HCT116 (cell line): ENCODE data around the gene TNXB. TPM values are rescaled to one million over a fixed set of nuclear protein-coding genes. Genes with fewer than 3 reads are reported as not detected.

Experiments used
- ATAC-seq: fragments of 200-7000 bp; cut with Tn5 transposase; 2 replicates; pipeline ENCODE4 v1.9.1; 2020; ENCODE audit warnings: mild to moderate bottlenecking, moderate library complexity
- BruUV-seq: library from RNA; stranded (reverse); fragments of 400-500 nt; replicated peaks from 2 replicates; lab custom pipeline; 2021; lab: Mats Ljungman, UMichigan
- CTCF ChIA-PET: fragments of 300-600 bp; sonication (Branson Sonifier 250); formaldehyde crosslinking; loops from one replicate; lab custom pipeline; 2021; ENCODE audit warnings: antibody characterized with exemption; lab: Charles Lee
- POLR2A ChIA-PET: fragments of 300-600, 350-600 bp; sonication (Branson Sonifier 250); formaldehyde crosslinking; loops from one replicate; lab custom pipeline; 2021; ENCODE audit warnings: antibody characterized with exemption; lab: Charles Lee
- RAD21 ChIA-PET, 2 experiments: fragments of 300-600 bp; sonication (Branson Sonifier 250); formaldehyde crosslinking; loops; one replicate each; lab custom pipeline; 2023; ENCODE audit warnings: low total read pairs in 2 of 2; ENCODE audit not compliant: uncharacterized antibody in 2 of 2, unreplicated experiment in 2 of 2, low non-redundant PET in 1 of 2; lab: Charles Lee
- DNase-seq: peaks from one replicate; pipeline ENCODE4 v3.0.0-alpha.2; 2010; ENCODE audit warnings: low read depth, low spot score
- H2AFZ ChIP-seq: fragments of 200-600 bp; shearing (Covaris generic), sonication (generic); 2 replicates; pipeline ENCODE4 v1.6.1; 2017; ENCODE audit warnings: low read depth, mixed run types, mixed read lengths, antibody characterized with exemption, low read length; ENCODE audit not compliant: poor library complexity, severe bottlenecking
- H3K27ac ChIP-seq: 2 replicates; pipeline ENCODE4 v1.5.1; 2012; ENCODE audit warnings: low read depth, low read length
- H3K27me3 ChIP-seq: fragments of 200-600 bp; sonication (generic); 2 replicates; pipeline ENCODE4 v1.6.1; 2016; ENCODE audit warnings: mixed run types, low read length, mixed read lengths; ENCODE audit not compliant: insufficient read depth
- H3K36me3 ChIP-seq, 2 experiments: fragments of 200-500 bp in 1 of 2; fragments of 200-600 bp in 1 of 2; sonication (Bioruptor generic) in 1 of 2; sonication (generic) in 1 of 2; 2 replicates each; pipeline versions ENCODE4 v1.5.1 to v1.6.1; 2014 to 2016; ENCODE audit warnings: low read length in 2 of 2, inconsistent platforms in 1 of 2, mixed read lengths in 1 of 2, mixed run types in 1 of 2; ENCODE audit not compliant: insufficient read depth in 2 of 2, control insufficient read depth in 1 of 2
- H3K4me1 ChIP-seq, 2 experiments: fragments of 200-600 bp in 1 of 2; sonication (generic) in 1 of 2; 2 replicates each; pipeline versions ENCODE4 v1.5.1 to v1.6.1; 2012 to 2017; ENCODE audit warnings: low read length in 2 of 2, inconsistent platforms in 1 of 2, mild to moderate bottlenecking in 1 of 2, mixed read lengths in 1 of 2, mixed run types in 1 of 2, moderate library complexity in 1 of 2; ENCODE audit not compliant: insufficient read depth in 2 of 2, control insufficient read depth in 1 of 2
- H3K4me2 ChIP-seq: fragments of 200-600 bp; sonication (generic); 2 replicates; pipeline ENCODE4 v1.6.1; 2017; ENCODE audit warnings: mixed run types, low read length, mixed read lengths
- H3K4me3 ChIP-seq, 2 experiments: fragments of 200-600 bp in 1 of 2; sonication (generic) in 1 of 2; replicated peaks in 1 of 2; 2 replicates each; pipeline ENCODE4 v1.5.1; 2011 to 2016; ENCODE audit warnings: low read length in 2 of 2, control low read depth in 1 of 2, low read depth in 1 of 2, mild to moderate bottlenecking in 1 of 2, mixed read lengths in 1 of 2, mixed run types in 1 of 2
- H3K79me2 ChIP-seq: fragments of 200-600 bp; sonication (generic); 2 replicates; pipeline ENCODE4 v1.6.1; 2017; ENCODE audit warnings: mild to moderate bottlenecking, mixed run types, low read length, moderate library complexity, mixed read lengths; ENCODE audit not compliant: insufficient read depth
- H3K9ac ChIP-seq: fragments of 200-600 bp; sonication (generic); 2 replicates; pipeline ENCODE4 v1.6.1; 2016; ENCODE audit warnings: low read length, mixed read lengths
- H3K9me2 ChIP-seq: fragments of 200-600 bp; sonication (generic), shearing (Covaris generic); 2 replicates; pipeline ENCODE4 v1.6.1; 2017; ENCODE audit warnings: mixed run types, mild to moderate bottlenecking, moderate library complexity; ENCODE audit not compliant: insufficient read depth
- H3K9me3 ChIP-seq, 2 experiments: fragments of 200-500 bp in 1 of 2; fragments of 200-600 bp in 1 of 2; sonication (Bioruptor generic) in 1 of 2; sonication (generic) in 1 of 2; 2 replicates each; pipeline ENCODE4 v1.6.1; 2014 to 2017; ENCODE audit warnings: low read length in 2 of 2, mixed read lengths in 2 of 2, inconsistent platforms in 1 of 2, low read depth in 1 of 2, mild to moderate bottlenecking in 1 of 2, mixed run types in 1 of 2, moderate library complexity in 1 of 2; ENCODE audit not compliant: control insufficient read depth in 1 of 2, insufficient read depth in 1 of 2
- H4K20me1 ChIP-seq: fragments of 200-600 bp; sonication (generic), shearing (Covaris generic); 2 replicates; pipeline ENCODE4 v1.6.1; 2017; ENCODE audit warnings: mixed run types, mild to moderate bottlenecking, moderate library complexity; ENCODE audit not compliant: insufficient read depth
- CTCF ChIP-seq, 3 experiments: fragments of 200-600 bp in 1 of 3; sonication (generic) in 1 of 3; IDR thresholded peaks in 2 of 3; conservative IDR thresholded peaks in 1 of 3; 2 replicates each; pipeline ENCODE4 v1.5.1; 2012 to 2017; ENCODE audit warnings: low read depth in 2 of 3, low read length in 2 of 3, antibody characterized with exemption in 1 of 3, borderline replicate concordance in 1 of 3, control low read depth in 1 of 3, mild to moderate bottlenecking in 1 of 3, mixed read lengths in 1 of 3, mixed run types in 1 of 3, moderate library complexity in 1 of 3; ENCODE audit not compliant: insufficient read depth in 1 of 3
- EGR1 ChIP-seq: IDR thresholded peaks from 2 replicates; pipeline ENCODE4 v1.6.1; 2012; ENCODE audit warnings: low read depth
- EZH2 ChIP-seq: fragments of 200-600 bp; sonication (generic); IDR thresholded peaks from 2 replicates; pipeline ENCODE4 v1.6.1; 2017; ENCODE audit warnings: antibody characterized with exemption, mixed run types
- EZH2phosphoT487 ChIP-seq: fragments of 200-600 bp; IDR thresholded peaks from 2 replicates; pipeline ENCODE4 v1.6.1; 2018; ENCODE audit warnings: antibody characterized with exemption, borderline replicate concordance
- JUND ChIP-seq: IDR thresholded peaks from 2 replicates; pipeline ENCODE4 v1.6.1; 2012
- POLR2A ChIP-seq: IDR thresholded peaks from 2 replicates; pipeline ENCODE4 v1.7.0; 2011; ENCODE audit warnings: borderline replicate concordance; ENCODE audit not compliant: insufficient read depth, insufficient read length; ENCODE audit errors: extremely low read depth
- SIN3A ChIP-seq: IDR thresholded peaks from 2 replicates; pipeline ENCODE4 v1.6.1; 2012; ENCODE audit warnings: low read depth
- ZFX ChIP-seq: fragments of 450-650 bp; IDR thresholded peaks from 2 replicates; pipeline ENCODE4 v1.6.1; 2017
- ZNF274 ChIP-seq: fragments of 200-500 bp; sonication (Bioruptor generic); IDR thresholded peaks from 2 replicates; pipeline ENCODE4 v1.6.1; 2014; ENCODE audit warnings: mild to moderate bottlenecking, low read depth, low read length, inconsistent platforms
- intact Hi-C: fragments of 100-400 bp; cut with micrococcal nuclease; formaldehyde crosslinking; loops from 2 replicates; pipeline ENCODE4 v1.10.0; 2022
- total RNA-seq: library from RNA; stranded (reverse); gene quantifications from one replicate; pipeline ENCODE4 v1.2.1, GENCODE V29; 2021; ENCODE audit not compliant: unreplicated experiment

Gene TNXB
- total RNA-seq, 1 experiment from 2014 or later, result 8.5 TPM

- TF ChIP-seq CTCF (IDR thresholded peaks at IDR 0.05 in 2 of 3, conservative IDR thresholded peaks at IDR 0.05 in 1 of 3; ENCODE audit: borderline replicate concordance in 1 of 3, insufficient read depth in 1 of 3, low read depth in 2 of 3, low read length in 2 of 3), result peak in 1 of 3 experiments; percentile 32; a peak in 2 of 6 replicates
- no peak for TF ChIP-seq ZNF274
- TF ChIP-seq EGR1, result 0 out of 2 replicates have a peak, but pooled peaks have one; percentile 39
- TF ChIP-seq ZFX, result peak; percentile 40; the same call in 1 of the 2 replicates
- TF ChIP-seq, all 23 proteins: peak for 13
Observed at GRCh38 chr6:32153564-32154513, 44.7 kb upstream of the TNXB start, which contains the start of gene PPT2 (continued).

GRCh38 chr6:32152769-32153563 lies 43.8 kb upstream of the TNXB start:
- RAD21 ChIA-PET, result interaction anchor here in 1 of 2 experiments (0.7 kb wide), 1 partner anchor 43 kb away, joined by 4 read pairs; no protein-coding TSS in a partner anchor
- Histone ChIP-seq H3K9ac (peak overlapping the region; percentile 93), H4K20me1 (no peaks in the 10 kb centered on the region), H3K27me3 (no peaks in the 10 kb centered on the region), H3K9me2 (no peaks in the 10 kb centered on the region), H2AFZ (no peak overlapping the region), H3K4me1 (peaks cover 12 to 25% of the 10 kb centered on the region in 2 experiments), H3K4me3 (peak overlapping the region; percentile 93 to 95), H3K4me2 (peak overlapping the region; percentile 95), H3K79me2 (peaks cover 16% of the 10 kb centered on the region), H3K27ac (peak overlapping the region; percentile 98), H3K36me3 (peaks cover 5 to 12% of the 10 kb centered on the region in 2 experiments; a peak in 3 of 4 replicates), H3K9me3 (no peaks in the 10 kb centered on the region)
- intact Hi-C loops, result no loop called here
- ATAC-seq (peak; percentile 37), DNase-seq (no peak)
- TF ChIP-seq JUND (no peak), ZFX (no peak), POLR2A (peak; percentile 5), EGR1 (no peak), EZH2phosphoT487 (no peak), SIN3A (no peak), EZH2 (no peak)
- POLR2A ChIA-PET, result interaction anchor here (0.9 to 1.1 kb wide), 2 partner anchors 25 kb away, joined by 3 read pairs; partner anchors contain the start of gene ATF6B
- BruUV-seq, result TSS peak; percentile 67
- CTCF ChIA-PET, result interaction anchor here (0.5 kb wide), 1 partner anchor 36 kb away, joined by 3 read pairs; no protein-coding TSS in a partner anchor
